ENCODE data around the gene CNOT2.

Gene CNOT2

DNA sequence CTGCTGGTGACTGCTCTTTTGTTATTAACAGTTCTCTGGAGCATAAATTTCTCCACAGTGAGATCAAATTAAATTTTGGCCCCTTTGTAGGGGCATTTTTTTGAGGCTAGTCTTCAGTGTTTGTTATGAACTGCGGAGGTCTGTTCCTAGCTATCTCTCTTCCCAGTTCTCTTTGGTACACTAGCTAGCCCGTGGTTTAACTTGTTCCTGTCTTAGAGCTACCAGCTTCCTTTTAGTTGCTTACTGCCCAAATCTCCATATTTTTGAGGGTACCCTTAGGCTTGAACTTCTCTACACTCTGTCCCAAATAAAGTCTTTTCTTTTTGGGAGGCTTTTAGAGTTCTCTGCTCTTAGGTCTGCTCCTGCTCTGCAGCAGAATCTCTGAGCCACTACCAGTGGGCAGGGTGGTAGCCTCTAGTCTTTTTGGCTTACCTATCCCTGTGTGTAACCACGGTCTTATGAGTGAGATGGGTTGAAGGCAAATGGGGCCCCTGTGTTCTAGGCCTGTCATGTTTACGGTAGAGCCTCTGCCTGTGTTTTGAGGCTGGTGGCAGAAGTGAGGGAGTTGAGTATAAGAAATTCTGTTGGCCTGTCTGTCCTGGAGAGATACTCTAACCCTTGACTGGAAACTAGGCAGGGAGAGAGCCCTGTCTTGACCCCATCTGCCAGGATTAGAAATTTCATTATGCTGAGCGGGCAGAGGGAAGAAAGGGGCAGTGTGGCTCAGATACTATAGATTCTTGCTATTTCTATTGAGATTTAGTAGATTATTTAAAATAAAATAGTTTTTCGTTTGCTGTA is 21.0 kb downstream of the CNOT2 start:
- no peak overlapping the region for H3K4me3 Mint-ChIP-seq
- H3K27me3 Mint-ChIP-seq = no peaks in the 10 kb centered on the region
- H3K36me3 Mint-ChIP-seq (ENCODE audit: low read depth) = peaks cover 35% of the 10 kb centered on the region
- peaks cover 4% of the 10 kb centered on the region for H3K9me3 Mint-ChIP-seq
- DNase-seq = no peak
- no peak overlapping the region for H3K27ac Mint-ChIP-seq
- no peak for ATAC-seq
- peaks cover 78% of the 10 kb centered on the region for H3K4me1 Mint-ChIP-seq

DNA sequence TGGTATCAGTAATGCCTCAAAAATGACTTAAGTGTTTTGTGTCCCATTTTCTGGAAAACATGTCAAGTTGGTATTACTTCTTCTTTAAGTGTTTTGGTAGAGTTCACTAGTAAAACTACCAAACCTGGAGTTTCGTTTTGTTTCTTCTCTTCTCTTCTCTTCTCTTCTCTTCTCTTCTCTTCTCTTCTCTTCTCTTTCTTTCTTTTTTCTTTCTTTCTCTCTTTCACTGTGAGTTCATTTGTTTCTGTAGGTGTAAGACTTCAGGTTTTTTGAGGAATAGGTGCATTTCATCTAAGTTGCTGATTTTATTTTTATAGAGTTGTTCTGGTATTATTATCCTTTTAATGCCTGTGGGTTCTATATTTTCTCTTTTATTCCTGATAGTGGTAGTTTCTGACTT is 21.9 kb downstream of the CNOT2 start:
- Mint-ChIP-seq H3K27ac (no peak overlapping the region), H3K4me1 (peaks cover 73% of the 10 kb centered on the region), H3K4me3 (no peak overlapping the region)

DNA sequence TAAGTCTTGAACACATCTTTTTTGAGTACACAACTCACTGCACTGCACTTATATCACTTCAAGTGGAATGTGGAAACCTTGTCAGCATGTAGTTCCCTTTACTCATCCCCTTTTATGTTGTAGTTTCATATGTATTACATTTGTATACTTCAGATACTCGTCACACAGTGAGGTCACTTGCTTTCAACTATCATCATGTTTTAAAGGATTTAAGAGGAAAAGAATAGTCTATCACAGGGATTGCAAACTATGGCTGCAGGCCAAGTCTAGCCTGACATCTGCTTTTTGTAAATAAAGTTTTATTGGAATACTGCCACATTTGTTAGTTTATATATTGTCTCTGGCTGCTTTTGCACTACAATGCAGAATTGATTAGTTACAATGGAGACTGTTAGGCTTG is 24.3 kb downstream of the CNOT2 start:
- Mint-ChIP-seq H3K27ac (peak overlapping the region; percentile 8), H3K36me3 (ENCODE audit: low read depth) (peaks cover 20% of the 10 kb centered on the region), H3K4me3 (no peak overlapping the region), H3K9me3 (peaks cover 4% of the 10 kb centered on the region), H3K27me3 (no peaks in the 10 kb centered on the region), H3K4me1 (peaks cover 71% of the 10 kb centered on the region)
- no peak for DNase-seq
- peak; percentile 71 for ATAC-seq

More for the DNA sequence above, 21.9 kb downstream of the CNOT2 start:
- DNase-seq (no peak), ATAC-seq (no peak)
- Mint-ChIP-seq H3K36me3 (ENCODE audit: low read depth) (peaks cover 33% of the 10 kb centered on the region), H3K27me3 (no peaks in the 10 kb centered on the region), H3K9me3 (peaks cover 4% of the 10 kb centered on the region)

DNA sequence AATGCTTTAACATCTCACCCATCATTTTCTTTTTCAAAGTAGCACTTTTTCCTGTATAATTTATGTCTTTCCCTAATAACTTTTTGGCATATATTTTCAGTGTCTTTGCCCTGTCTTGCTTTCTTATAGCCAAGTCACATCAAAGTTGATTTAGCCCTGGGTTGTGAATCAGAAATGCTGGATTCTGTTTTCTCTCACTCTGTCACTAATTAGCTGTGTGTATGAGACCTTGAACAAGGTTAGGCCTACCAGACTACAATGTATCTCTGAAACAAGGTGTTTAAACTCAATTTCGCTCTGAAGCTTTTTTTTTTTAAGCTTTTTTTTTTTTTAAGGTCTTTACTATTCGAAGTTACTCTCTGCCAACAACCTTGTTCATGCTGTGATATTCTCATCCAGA is 25.7 kb downstream of the CNOT2 start:
- no peak overlapping the region for H3K27ac Mint-ChIP-seq
- DNase-seq = no peak
- H3K36me3 Mint-ChIP-seq (ENCODE audit: low read depth) = peaks cover 20% of the 10 kb centered on the region
- H3K4me1 Mint-ChIP-seq = peaks cover 71% of the 10 kb centered on the region
- no peak overlapping the region for H3K4me3 Mint-ChIP-seq
- no peaks in the 10 kb centered on the region for H3K27me3 Mint-ChIP-seq
- H3K9me3 Mint-ChIP-seq = no peaks in the 10 kb centered on the region
- no peak for ATAC-seq

DNA sequence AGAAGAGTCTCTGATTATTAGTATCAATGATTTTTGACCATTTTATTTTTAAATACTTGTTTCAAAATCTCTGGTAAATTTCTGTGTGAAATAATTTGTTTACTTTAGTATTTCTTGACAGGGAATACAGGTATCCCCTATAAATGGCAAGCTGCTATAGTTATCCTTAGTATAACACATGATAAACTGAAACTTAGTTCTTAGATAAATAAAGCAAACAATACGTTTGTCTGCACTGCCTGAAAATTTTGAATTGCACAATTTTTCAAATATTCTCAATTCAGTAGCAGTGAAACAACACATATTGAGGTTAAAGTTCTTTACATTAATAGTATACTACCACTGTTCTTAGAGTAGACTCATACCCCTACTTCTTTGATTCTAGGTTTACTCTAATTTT is 26.9 kb downstream of the CNOT2 start:
- Mint-ChIP-seq H3K27ac (no peak overlapping the region), H3K9me3 (peaks cover 5% of the 10 kb centered on the region), H3K4me3 (no peak overlapping the region), H3K36me3 (ENCODE audit: low read depth) (peaks cover 30% of the 10 kb centered on the region), H3K27me3 (no peaks in the 10 kb centered on the region), H3K4me1 (peaks cover 71% of the 10 kb centered on the region)
- ATAC-seq (no peak), DNase-seq (no peak)

DNA sequence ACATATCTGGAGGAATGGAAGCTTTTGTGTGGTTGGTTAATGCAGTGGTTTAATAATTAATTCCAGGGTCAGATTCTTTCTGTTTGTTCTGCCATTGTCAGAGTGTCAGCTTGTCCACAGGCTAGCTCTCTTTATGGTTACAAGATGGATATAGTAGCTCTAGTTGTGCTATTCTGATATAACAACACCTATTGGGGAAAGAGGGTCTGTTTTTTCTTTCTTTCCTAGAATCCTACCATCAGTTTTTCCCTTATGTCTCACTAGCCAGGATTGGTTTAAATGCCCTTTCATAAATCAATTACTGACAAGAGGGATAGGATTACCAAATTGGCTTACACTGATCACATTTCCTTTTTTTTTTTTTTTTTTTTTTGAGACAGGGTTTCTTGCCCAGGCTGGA is 27.8 kb downstream of the CNOT2 start:
- H3K27ac Mint-ChIP-seq = no peak overlapping the region
- peaks cover 72% of the 10 kb centered on the region for H3K4me1 Mint-ChIP-seq
- H3K9me3 Mint-ChIP-seq = peaks cover 5% of the 10 kb centered on the region
- H3K4me3 Mint-ChIP-seq = no peak overlapping the region
- H3K27me3 Mint-ChIP-seq = no peaks in the 10 kb centered on the region
- DNase-seq (no peak), ATAC-seq (no peak)
- peaks cover 35% of the 10 kb centered on the region for H3K36me3 Mint-ChIP-seq (ENCODE audit: low read depth)

DNA sequence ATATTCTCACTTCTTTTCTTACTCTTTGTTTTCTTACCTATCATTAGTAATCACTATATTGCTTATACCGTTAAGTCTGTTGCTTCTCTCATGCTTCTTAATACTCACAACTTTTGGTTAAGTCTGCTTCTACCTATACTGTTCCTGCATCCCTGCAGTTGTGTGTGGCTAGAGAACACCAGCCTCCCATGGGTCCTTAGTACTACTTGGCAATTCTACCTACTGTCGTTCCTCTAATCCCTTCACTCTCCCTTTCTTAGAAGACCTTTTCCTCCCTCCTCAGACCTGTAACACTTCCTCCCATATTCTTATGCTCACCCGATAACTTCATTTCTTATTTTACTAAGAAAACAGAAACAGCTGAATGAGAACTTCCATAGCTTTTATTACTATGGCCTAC is 29.3 kb downstream of the CNOT2 start:
- Mint-ChIP-seq H3K36me3 (ENCODE audit: low read depth) (peaks cover 29% of the 10 kb centered on the region), H3K27ac (no peak overlapping the region), H3K9me3 (peaks cover 5% of the 10 kb centered on the region), H3K4me1 (peaks cover 62% of the 10 kb centered on the region), H3K27me3 (no peaks in the 10 kb centered on the region), H3K4me3 (no peak overlapping the region)
- ATAC-seq = no peak
- no peak for DNase-seq

DNA sequence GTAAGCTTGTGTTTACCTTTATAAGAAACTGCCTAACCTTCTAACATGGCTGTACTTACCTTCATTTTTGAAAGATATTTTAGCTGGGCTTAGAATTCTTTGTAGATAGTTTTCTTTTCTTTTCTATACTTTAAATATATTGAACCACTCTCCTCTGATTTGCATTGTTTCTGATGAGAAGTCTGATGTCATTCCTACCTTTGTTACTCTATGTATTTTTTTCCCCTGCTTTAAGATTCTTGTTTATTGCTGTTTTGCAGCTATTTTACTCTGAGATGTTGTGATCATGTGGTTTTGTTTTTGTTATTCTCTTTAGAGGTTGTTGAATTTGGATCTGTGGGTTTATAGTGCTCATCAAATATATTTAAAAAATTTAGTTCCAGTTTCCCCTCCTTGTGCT is 31.8 kb downstream of the CNOT2 start:
- ATAC-seq = no peak
- H3K4me3 Mint-ChIP-seq = no peak overlapping the region
- H3K27ac Mint-ChIP-seq = no peak overlapping the region
- peaks cover 42% of the 10 kb centered on the region for H3K36me3 Mint-ChIP-seq (ENCODE audit: low read depth)
- H3K27me3 Mint-ChIP-seq = no peaks in the 10 kb centered on the region
- H3K4me1 Mint-ChIP-seq = peaks cover 61% of the 10 kb centered on the region
- H3K9me3 Mint-ChIP-seq = peaks cover 5% of the 10 kb centered on the region
- DNase-seq = no peak

DNA sequence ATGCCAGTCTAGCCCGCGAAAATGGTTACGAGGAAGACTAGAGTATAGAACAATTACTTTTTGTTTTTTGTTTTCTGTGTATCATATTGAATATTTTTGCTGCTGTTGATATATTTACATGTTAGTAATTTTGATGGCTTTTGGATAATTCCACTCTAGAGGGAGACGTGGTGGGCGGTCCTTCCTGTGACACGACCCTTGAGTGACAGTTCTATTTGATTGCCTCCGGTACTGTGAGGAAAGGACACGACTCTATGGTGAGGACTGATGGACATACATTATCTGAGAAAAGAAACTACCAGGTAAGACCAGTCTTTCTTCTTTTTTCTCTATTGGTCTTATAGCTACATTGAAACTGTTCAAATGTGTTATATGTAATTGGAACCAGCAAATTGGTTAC is 34.7 kb downstream of the CNOT2 start:
- no peak for ATAC-seq
- Mint-ChIP-seq H3K27me3 (no peaks in the 10 kb centered on the region), H3K27ac (no peak overlapping the region), H3K4me1 (peaks cover 50% of the 10 kb centered on the region), H3K36me3 (ENCODE audit: low read depth) (peaks cover 44% of the 10 kb centered on the region), H3K4me3 (no peak overlapping the region), H3K9me3 (peaks cover 5% of the 10 kb centered on the region)
- no peak for DNase-seq

DNA sequence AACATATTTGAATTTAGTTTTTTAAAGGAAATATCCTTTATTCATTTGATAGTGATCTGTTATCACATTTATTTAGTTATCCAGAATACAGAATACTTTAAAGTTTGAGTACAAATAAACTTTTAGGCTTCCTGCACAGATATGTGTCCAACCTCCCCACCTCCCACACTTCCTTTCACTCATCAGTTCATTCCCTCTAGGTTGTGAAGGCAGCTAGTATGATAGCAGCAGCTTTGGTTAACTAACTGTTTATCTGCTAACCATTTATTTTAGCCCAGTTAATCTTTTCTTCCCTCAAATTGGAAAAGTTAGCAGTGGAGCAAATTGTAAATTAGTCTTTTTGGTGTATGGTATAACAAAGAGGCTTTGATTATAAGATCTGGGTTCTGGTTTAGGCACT is 35.7 kb downstream of the CNOT2 start:
- DNase-seq = no peak
- ATAC-seq = no peak
- H3K9me3 Mint-ChIP-seq = peaks cover 5% of the 10 kb centered on the region
- H3K27me3 Mint-ChIP-seq = no peaks in the 10 kb centered on the region
- H3K4me3 Mint-ChIP-seq = no peak overlapping the region
- peaks cover 38% of the 10 kb centered on the region for H3K36me3 Mint-ChIP-seq (ENCODE audit: low read depth)
- H3K27ac Mint-ChIP-seq = no peak overlapping the region
- peaks cover 43% of the 10 kb centered on the region for H3K4me1 Mint-ChIP-seq

DNA sequence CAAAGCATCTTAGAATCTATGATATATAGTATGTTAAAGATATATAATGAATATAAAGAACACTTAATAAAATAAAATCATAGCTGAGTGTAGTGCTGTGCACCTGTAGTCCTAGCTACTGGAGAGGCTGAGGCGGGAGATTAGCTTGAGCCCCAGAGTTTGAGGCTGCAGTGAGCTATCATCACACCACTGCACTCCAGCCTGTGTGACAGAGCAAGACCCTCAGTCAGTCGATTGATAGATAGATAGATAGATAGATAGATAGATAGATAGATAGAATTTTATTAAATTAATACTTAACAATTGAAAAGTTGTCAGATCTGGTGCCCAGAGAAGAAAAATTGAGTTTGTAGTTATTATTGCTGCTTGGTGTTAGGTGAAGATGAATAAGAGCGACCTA is 40.0 kb downstream of the CNOT2 start:
- Mint-ChIP-seq H3K36me3 (ENCODE audit: low read depth) (peaks cover 22% of the 10 kb centered on the region), H3K27ac (no peak overlapping the region)
- no peak for ATAC-seq

DNA sequence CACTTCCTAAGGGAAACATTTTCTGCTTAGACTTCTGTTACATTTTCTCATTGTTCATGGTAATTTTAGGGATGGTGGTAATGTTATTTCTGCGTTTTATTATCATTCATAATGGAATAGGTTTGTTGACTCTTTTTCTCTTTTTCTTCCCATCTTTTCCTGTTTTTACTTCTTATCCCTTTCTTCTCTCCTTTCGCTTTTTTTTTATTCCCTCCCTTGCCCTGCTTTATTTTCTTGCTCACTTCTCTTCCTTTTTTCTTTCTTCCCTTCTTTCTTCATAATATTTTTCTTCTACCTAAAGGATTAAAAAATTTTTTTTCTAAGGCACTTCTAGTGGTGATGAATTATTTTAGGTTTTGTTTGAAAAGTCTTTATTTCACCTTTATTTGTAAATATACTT is 45.6 kb downstream of the CNOT2 start:
- Mint-ChIP-seq H3K27ac (peak overlapping the region; percentile 58), H3K36me3 (ENCODE audit: low read depth) (peaks cover 23% of the 10 kb centered on the region), H3K4me1 (peaks cover 37% of the 10 kb centered on the region), H3K27me3 (no peaks in the 10 kb centered on the region), H3K9me3 (no peaks in the 10 kb centered on the region), H3K4me3 (no peak overlapping the region)
- ATAC-seq = no peak
- no peak for DNase-seq

More for the DNA sequence above, 40.0 kb downstream of the CNOT2 start:
- DNase-seq = no peak
- peaks cover 24% of the 10 kb centered on the region for H3K4me1 Mint-ChIP-seq
- no peaks in the 10 kb centered on the region for H3K27me3 Mint-ChIP-seq
- no peaks in the 10 kb centered on the region for H3K9me3 Mint-ChIP-seq
- no peak overlapping the region for H3K4me3 Mint-ChIP-seq

DNA sequence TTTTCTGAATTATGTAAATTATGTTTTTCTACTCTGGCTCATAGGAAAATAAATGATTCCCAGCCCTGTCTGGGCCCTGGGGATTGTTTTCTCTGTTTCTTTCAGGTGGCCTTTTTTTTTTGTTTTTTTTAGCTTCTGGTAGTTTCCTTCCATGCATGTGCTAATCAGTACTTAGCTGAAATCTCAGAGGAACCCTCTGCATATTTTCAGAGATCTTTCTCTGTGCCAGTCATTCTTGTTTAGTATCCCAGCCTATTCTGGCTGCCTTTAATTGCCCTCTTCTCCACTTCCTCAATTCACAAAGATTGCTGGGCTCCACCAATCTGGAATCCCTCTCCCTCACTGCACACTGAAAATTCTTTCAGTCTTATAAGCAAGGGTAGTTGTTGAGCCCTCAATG is 46.9 kb downstream of the CNOT2 start:
- Mint-ChIP-seq H3K4me3 (no peak overlapping the region), H3K9me3 (no peaks in the 10 kb centered on the region), H3K27ac (no peak overlapping the region), H3K36me3 (ENCODE audit: low read depth) (peaks cover 33% of the 10 kb centered on the region), H3K4me1 (peaks cover 41% of the 10 kb centered on the region), H3K27me3 (no peaks in the 10 kb centered on the region)
- DNase-seq = no peak
- no peak for ATAC-seq

DNA sequence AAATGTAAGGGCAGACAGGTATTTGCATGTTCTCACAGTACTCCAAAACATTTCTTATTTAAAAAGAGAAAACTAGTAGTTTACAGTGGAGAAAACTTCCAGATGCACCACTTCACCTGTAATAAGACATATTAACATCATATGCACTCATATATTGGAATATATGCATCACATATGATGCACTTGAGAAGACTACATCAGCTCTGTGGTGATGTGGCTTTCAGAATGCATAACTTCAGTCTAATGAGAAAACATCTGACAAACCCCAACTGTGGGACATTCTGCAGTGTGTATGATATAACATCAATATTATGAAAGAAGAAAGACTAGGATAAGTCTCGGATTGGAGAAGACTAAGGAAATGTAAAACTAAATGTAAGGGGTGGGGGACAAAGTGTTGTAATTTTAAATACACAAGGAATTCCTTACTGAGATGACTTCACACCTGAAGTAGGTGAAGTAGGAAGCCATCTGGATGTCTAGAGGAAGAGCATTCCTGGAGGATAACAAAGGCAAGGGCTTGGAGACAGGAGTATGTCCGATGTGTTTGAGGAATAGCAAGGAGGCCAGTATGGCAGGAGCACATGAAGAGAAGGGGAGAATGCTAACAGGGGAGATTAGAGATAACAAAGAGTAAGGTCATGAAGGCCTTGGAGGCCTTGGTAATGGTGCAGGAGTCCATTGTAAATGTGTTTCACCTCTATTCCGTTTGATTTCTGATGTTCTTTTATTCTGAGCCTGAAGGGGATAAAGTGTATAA is 49.0 kb downstream of the CNOT2 start:
- H3K36me3 Mint-ChIP-seq (ENCODE audit: low read depth) = peaks cover 32% of the 10 kb centered on the region
- H3K9me3 Mint-ChIP-seq = no peaks in the 10 kb centered on the region
- ATAC-seq = peak; percentile 59
- H3K4me1 Mint-ChIP-seq = peaks cover 39% of the 10 kb centered on the region
- H3K27me3 Mint-ChIP-seq = no peaks in the 10 kb centered on the region
- no peak overlapping the region for H3K4me3 Mint-ChIP-seq
- DNase-seq = no peak
- H3K27ac Mint-ChIP-seq = no peak overlapping the region

Measured in activated naive CD8-positive, alpha-beta T cell treated with anti-CD3 and anti-CD28 coated beads, Interleukin-2, amount 50 U/mL, for 24 hours (primary cell).